SH-SY5Y (cell line): ENCODE data around the gene SREBF1.

Source experiments
- GATA2 ChIP-seq: IDR thresholded peaks from 2 replicates; pipeline ENCODE4 v1.6.1; 2011; ENCODE audit warnings: mild to moderate bottlenecking, low read depth, low read length
- GATA3 ChIP-seq: IDR thresholded peaks from 2 replicates; pipeline ENCODE4 v1.6.1; 2011; ENCODE audit warnings: low read depth, mild to moderate bottlenecking, low read length, moderate library complexity

- no peak for TF ChIP-seq GATA3
- TF ChIP-seq GATA2: no peak
These were observed 10.9 kb upstream of the SREBF1 start for GRCh38 chr17:17847726-17848125.
